ENCODE data around the gene GSK3A. TPM values are rescaled to one million over a fixed set of nuclear protein-coding genes. Genes with fewer than 3 reads are reported as not detected.

GSK3A gene
- total RNA-seq, 1 donor from 2014 or later = 54.7 TPM

GRCh38 chr19:42228641-42229040 is 13.8 kb downstream of the GSK3A start:
- H3K27ac Mint-ChIP-seq = peak overlapping the region; percentile 41
- no peaks in the 10 kb centered on the region for H3K4me1 Mint-ChIP-seq (ENCODE audit: low read depth)
- H3K4me3 Mint-ChIP-seq (ENCODE audit: low read depth) = no peak overlapping the region
- peaks cover 23% of the 10 kb centered on the region for H3K36me3 Mint-ChIP-seq (ENCODE audit: insufficient read depth)
- no peaks in the 10 kb centered on the region for H3K27me3 Mint-ChIP-seq
- no peak for TF ChIP-seq CTCF (IDR thresholded peaks at IDR 0.05; ENCODE audit: unreplicated experiment)
- no peak for DNase-seq (ENCODE audit: low spot score, unreplicated experiment)
- H3K9me3 Mint-ChIP-seq (ENCODE audit: low read depth) = no peaks in the 10 kb centered on the region

GRCh38 chr19:42226886-42227285 is 15.5 kb downstream of the GSK3A start:
- Mint-ChIP-seq H3K36me3 (ENCODE audit: insufficient read depth) (peaks cover 20% of the 10 kb centered on the region), H3K4me3 (ENCODE audit: low read depth) (no peak overlapping the region), H3K27ac (no peak overlapping the region), H3K4me1 (ENCODE audit: low read depth) (no peaks in the 10 kb centered on the region), H3K9me3 (ENCODE audit: low read depth) (no peaks in the 10 kb centered on the region), H3K27me3 (no peaks in the 10 kb centered on the region)
- TF ChIP-seq CTCF (IDR thresholded peaks at IDR 0.05; ENCODE audit: unreplicated experiment) = no peak
- DNase-seq (ENCODE audit: low spot score, unreplicated experiment) = no peak

GRCh38 chr19:42225718-42226292 is 16.6 kb downstream of the GSK3A start:
- no peak overlapping the region for H3K27ac Mint-ChIP-seq
- no peak for TF ChIP-seq CTCF (IDR thresholded peaks at IDR 0.05; ENCODE audit: unreplicated experiment)

GRCh38 chr19:42224940-42225717 is 17.3 kb downstream of the GSK3A start:
- H3K36me3 Mint-ChIP-seq (ENCODE audit: insufficient read depth) = peaks cover 18% of the 10 kb centered on the region
- no peak for DNase-seq (ENCODE audit: low spot score, unreplicated experiment)
- no peaks in the 10 kb centered on the region for H3K27me3 Mint-ChIP-seq
- no peak for TF ChIP-seq CTCF (IDR thresholded peaks at IDR 0.05; ENCODE audit: unreplicated experiment)
- H3K9me3 Mint-ChIP-seq (ENCODE audit: low read depth) = no peaks in the 10 kb centered on the region
- H3K27ac Mint-ChIP-seq = no peak overlapping the region
- H3K4me3 Mint-ChIP-seq (ENCODE audit: low read depth) = no peak overlapping the region
- H3K4me1 Mint-ChIP-seq (ENCODE audit: low read depth) = peaks cover 7% of the 10 kb centered on the region

More at GRCh38 chr19:42225718-42226292, 16.6 kb downstream of the GSK3A start:
- no peaks in the 10 kb centered on the region for H3K9me3 Mint-ChIP-seq (ENCODE audit: low read depth)
- no peak for DNase-seq (ENCODE audit: low spot score, unreplicated experiment)
- H3K4me1 Mint-ChIP-seq (ENCODE audit: low read depth) = peaks cover 3% of the 10 kb centered on the region
- no peak overlapping the region for H3K4me3 Mint-ChIP-seq (ENCODE audit: low read depth)
- peaks cover 18% of the 10 kb centered on the region for H3K36me3 Mint-ChIP-seq (ENCODE audit: insufficient read depth)
- H3K27me3 Mint-ChIP-seq = no peaks in the 10 kb centered on the region

GRCh38 chr19:42220751-42221097 is 21.7 kb downstream of the GSK3A start:
- no peak for DNase-seq (ENCODE audit: low spot score, unreplicated experiment)
- Mint-ChIP-seq H3K36me3 (ENCODE audit: insufficient read depth) (peaks cover 6% of the 10 kb centered on the region), H3K27me3 (no peaks in the 10 kb centered on the region), H3K27ac (peak overlapping the region; percentile 95), H3K4me3 (ENCODE audit: low read depth) (peak overlapping the region; percentile 91), H3K4me1 (ENCODE audit: low read depth) (peaks cover 28% of the 10 kb centered on the region), H3K9me3 (ENCODE audit: low read depth) (no peaks in the 10 kb centered on the region)
- TF ChIP-seq CTCF (IDR thresholded peaks at IDR 0.05; ENCODE audit: unreplicated experiment) = no peak
